HepG2 (cell line): ENCODE data around the gene REPIN1. TPM values are rescaled to one million over a fixed set of nuclear protein-coding genes. Genes with fewer than 3 reads are reported as not detected.

Source experiments
- ATAC-seq: fragments of 200-7000 bp; cut with Tn5 transposase; 3 replicates; pipeline ENCODE4 v1.9.1; 2020; ENCODE audit warnings: mild to moderate bottlenecking, moderate library complexity
- BruUV-seq: library from RNA; stranded (reverse); fragments of 400-500 nt; replicated peaks from 2 replicates; lab custom pipeline; 2021; lab: Mats Ljungman, UMichigan
- CTCF ChIA-PET: fragments of 300-600 bp; formaldehyde crosslinking; extraction: SDS; loops from one replicate; lab custom pipeline; 2021; ENCODE audit warnings: low total read pairs, inconsistent platforms, low intra/inter-chr PET ratio; lab: Yijun Ruan, JAX
- POLR2A ChIA-PET: fragments of 350-600 bp; sonication (Branson Sonifier 250); formaldehyde crosslinking; loops from one replicate; lab custom pipeline; 2020; ENCODE audit warnings: antibody characterized with exemption, inconsistent platforms; lab: Yijun Ruan, JAX
- DNase-seq: peaks from one replicate; pipeline ENCODE4 v3.0.0-alpha.2; 2015; ENCODE audit warnings: low spot score
- FAIRE-seq: peaks from 3 replicates; lab custom pipeline; 2011; peaks lifted over from hg19 to GRCh38; lab: Jason Lieb, UNC
- H2AFZ ChIP-seq: one replicate; pipeline ENCODE4 v1.6.1; 2011; ENCODE audit warnings: low read length, inconsistent platforms
- H3K27ac ChIP-seq: fragments of 300-600 bp; 3 replicates; pipeline ENCODE4 v1.8.0; 2011; ENCODE audit warnings: mixed run types, mild to moderate bottlenecking, mixed read lengths, low read length, inconsistent platforms; ENCODE audit not compliant: insufficient read depth; ENCODE audit errors: extremely low read length
- H3K27me3 ChIP-seq, 2 experiments: fragments of 200-600 bp in 1 of 2; 2 replicates in 1 of 2; 3 replicates in 1 of 2; pipeline versions ENCODE4 v1.6.0 to v1.8.0; 2011; ENCODE audit warnings: low read length in 2 of 2, mild to moderate bottlenecking in 2 of 2, moderate library complexity in 2 of 2, inconsistent platforms in 1 of 2; ENCODE audit not compliant: insufficient read depth in 2 of 2, control insufficient read depth in 1 of 2
- H3K36me3 ChIP-seq, 2 experiments: fragments of 200-600 bp in 1 of 2; replicated peaks in 1 of 2; 2 replicates in 1 of 2; 3 replicates in 1 of 2; pipeline versions ENCODE4 v1.5.1 to v1.8.0; 2011; ENCODE audit warnings: low read length in 2 of 2, inconsistent platforms in 1 of 2; ENCODE audit not compliant: insufficient read depth in 2 of 2, control insufficient read depth in 1 of 2
- H3K4me1 ChIP-seq: 2 replicates; pipeline ENCODE4 v1.5.1; 2012; ENCODE audit warnings: low read length, inconsistent platforms; ENCODE audit not compliant: insufficient read depth
- H3K4me2 ChIP-seq: 2 replicates; pipeline ENCODE4 v1.6.0; 2011; ENCODE audit warnings: low read depth, low read length, inconsistent platforms
- H3K4me3 ChIP-seq, 3 experiments: fragments of 200-600 bp in 1 of 3; sonication (generic), shearing (Covaris generic) in 1 of 3; replicated peaks in 1 of 3; 2 replicates each; pipeline ENCODE4 v1.5.1; 2011 to 2016; ENCODE audit warnings: low read length in 3 of 3, inconsistent platforms in 2 of 3, low read depth in 2 of 3, mild to moderate bottlenecking in 2 of 3, control low read depth in 1 of 3, mixed read lengths in 1 of 3; ENCODE audit not compliant: insufficient read depth in 1 of 3
- H3K79me2 ChIP-seq: one replicate; pipeline ENCODE4 v1.6.1; 2011; ENCODE audit warnings: low read length, inconsistent platforms; ENCODE audit not compliant: insufficient read depth
- H3K9ac ChIP-seq: 2 replicates; pipeline ENCODE4 v1.6.0; 2011; ENCODE audit warnings: mild to moderate bottlenecking, low read depth, low read length, inconsistent platforms; ENCODE audit not compliant: insufficient read depth
- H3K9me3 ChIP-seq: 2 replicates; pipeline ENCODE4 v1.5.1; 2012; ENCODE audit warnings: mild to moderate bottlenecking, low read length
- H4K20me1 ChIP-seq: 2 replicates; pipeline ENCODE4 v1.6.0; 2011; ENCODE audit warnings: inconsistent platforms, mild to moderate bottlenecking, low read length, moderate library complexity; ENCODE audit not compliant: insufficient read depth
- HHEX ChIP-seq: IDR thresholded peaks from 2 replicates; pipeline ENCODE4 v1.6.1; 2016; ENCODE audit warnings: control low read depth
- HMG20B ChIP-seq: conservative IDR thresholded peaks from 2 replicates; pipeline ENCODE4 v1.6.1; 2016; ENCODE audit warnings: missing genetic modification reagents, missing compliant biosample characterization
- HOXA3 ChIP-seq: sonication (generic); formaldehyde crosslinking; IDR thresholded peaks from 2 replicates; pipeline ENCODE4 v1.5.0; 2020; ENCODE audit warnings: missing genetic modification reagents
- RAD21 ChIP-seq: fragments of 450-650 bp; formaldehyde crosslinking; IDR thresholded peaks from 2 replicates; pipeline ENCODE4 v1.5.0; 2020; ENCODE audit warnings: mild to moderate bottlenecking
- RARA ChIP-seq: IDR thresholded peaks from 2 replicates; pipeline ENCODE4 v1.6.1; 2016; ENCODE audit warnings: missing genetic modification reagents, missing compliant biosample characterization
- SUZ12 ChIP-seq: fragments of 150-350 bp; IDR thresholded peaks from 2 replicates; pipeline ENCODE4 v1.6.1; 2014; ENCODE audit warnings: low read depth, low read length
- TARDBP ChIP-seq: sonication (generic); formaldehyde crosslinking; IDR thresholded peaks from 2 replicates; pipeline ENCODE4 v1.8.0; 2022; ENCODE audit warnings: mild to moderate bottlenecking, missing genetic modification reagents
- ZFYVE20 ChIP-seq: sonication (generic); formaldehyde crosslinking; IDR thresholded peaks from 2 replicates; pipeline ENCODE4 v1.8.0; 2023; ENCODE audit warnings: low read depth, mild to moderate bottlenecking, moderate library complexity, missing genetic modification reagents, borderline replicate concordance
- ZNF460 ChIP-seq: sonication (generic); formaldehyde crosslinking; IDR thresholded peaks from 2 replicates; pipeline ENCODE4 v1.5.1; 2020; ENCODE audit warnings: missing genetic modification reagents, mild to moderate bottlenecking, borderline replicate concordance
- WGBS: methylation state at CpG from one replicate; pipeline ENCODE4 v1.1.6; 2017; ENCODE audit warnings: low lambda C conversion rate; 5-methylcytosine and 5-hydroxymethylcytosine counted together
- in situ Hi-C: cut with HindIII; loops from 2 replicates; pipeline ENCODE4 v1.10.0; 2017; ENCODE audit warnings: low pct_unique_long_range_greater_than_20kb; ENCODE audit not compliant: extremely low pct_ligation_motif_present
- intact Hi-C: fragments of 100-400 bp; cut with micrococcal nuclease; formaldehyde crosslinking; loops from one replicate; pipeline ENCODE4 v1.10.0; 2022; ENCODE audit not compliant: unreplicated experiment
- polyA plus RNA-seq, 8 experiments: library from polyadenylated mRNA; depleted of rRNA in 3 of 8; stranded (reverse) in 7 of 8; unstranded in 1 of 8; fragments of >200 nt; fragmentation: Illumina TruSeq in 4 of 8; extraction: Trizol in 4 of 8; gene quantifications; 2 replicates each; pipeline versions ENCODE4 v1.2.1 to v1.2.3, GENCODE V29; 2011 to 2016; ENCODE audit warnings: low read depth in 4 of 8, missing spikeins in 1 of 8, mixed read lengths in 1 of 8; ENCODE audit not compliant: insufficient read depth in 1 of 8
- total RNA-seq, 5 experiments: library from RNA; depleted of rRNA; stranded (reverse); fragments of >200 nt; fragmentation: Illumina TruSeq; extraction: Trizol; gene quantifications; 2 replicates each; pipeline ENCODE4 v1.2.3, GENCODE V29; 2016; ENCODE audit warnings: low read depth in 1 of 5
- TF ChIP-seq, protein P1 (sequence below): sonication (generic); formaldehyde crosslinking; IDR thresholded peaks from 2 replicates; pipeline ENCODE4 v1.5.0; 2020; ENCODE audit warnings: mild to moderate bottlenecking, missing genetic modification reagents, borderline replicate concordance

Gene REPIN1
- total and polyA plus RNA-seq, 2 of the 13 experiments (the other 11 are each of a cell fraction or from before 2014, with no cell fraction given) = 69.9 to 108 TPM

DNA sequence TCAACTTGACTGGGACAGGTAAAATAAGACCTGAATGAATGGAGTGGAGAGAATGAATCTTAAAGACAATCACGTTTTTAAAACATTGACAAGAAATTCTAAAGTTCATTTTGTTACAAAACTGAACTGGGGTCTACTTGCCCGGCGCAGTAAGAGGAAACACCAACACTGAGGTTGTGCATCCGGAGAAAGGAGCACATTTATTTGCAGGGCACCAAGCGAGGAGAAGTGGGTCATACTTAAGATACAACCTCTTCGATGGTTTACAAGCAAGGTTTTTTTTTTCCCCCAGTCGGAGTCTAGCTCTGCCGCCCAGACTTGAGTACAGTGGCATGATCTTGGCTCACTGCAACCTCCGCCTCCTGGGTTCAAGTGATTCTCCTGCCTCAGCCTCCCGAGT is 3.4 kb upstream of the REPIN1 start:
- DNase-seq = no peak
- no peak for FAIRE-seq
- no peaks in the 10 kb centered on the region for H3K9me3 ChIP-seq
- H3K9ac ChIP-seq = no peak overlapping the region
- H2AFZ ChIP-seq = no peak overlapping the region
- no peaks in the 10 kb centered on the region for H3K27me3 ChIP-seq
- H3K36me3 ChIP-seq = no peaks in the 10 kb centered on the region
- POLR2A ChIA-PET = interaction anchor here (1.2 to 6.8 kb wide), 4 partner anchors 10 to 23 kb away, joined by 4 to 141 read pairs (median 6); no protein-coding TSS in a partner anchor
- WGBS = 90% methylated on average over 10 of the region's 10 CpGs
- in situ Hi-C loops = no loop called here
- CTCF ChIA-PET = no interaction called here
- no peak for TF ChIP-seq RARA (CRISPR knock-in tag)
- TF ChIP-seq, all 625 proteins: peak for 0
- Histone ChIP-seq H3K4me1 (peaks cover 36% of the 10 kb centered on the region), H3K4me3 (no peak overlapping the region), H3K79me2 (peaks cover 13% of the 10 kb centered on the region), H3K27ac (no peak overlapping the region), H4K20me1 (peaks cover 7% of the 10 kb centered on the region; the same call in 1 of the 2 replicates), H3K4me2 (no peak overlapping the region)
- BruUV-seq = no TSS peak
- ATAC-seq = no peak
- intact Hi-C loops = no loop called here

DNA sequence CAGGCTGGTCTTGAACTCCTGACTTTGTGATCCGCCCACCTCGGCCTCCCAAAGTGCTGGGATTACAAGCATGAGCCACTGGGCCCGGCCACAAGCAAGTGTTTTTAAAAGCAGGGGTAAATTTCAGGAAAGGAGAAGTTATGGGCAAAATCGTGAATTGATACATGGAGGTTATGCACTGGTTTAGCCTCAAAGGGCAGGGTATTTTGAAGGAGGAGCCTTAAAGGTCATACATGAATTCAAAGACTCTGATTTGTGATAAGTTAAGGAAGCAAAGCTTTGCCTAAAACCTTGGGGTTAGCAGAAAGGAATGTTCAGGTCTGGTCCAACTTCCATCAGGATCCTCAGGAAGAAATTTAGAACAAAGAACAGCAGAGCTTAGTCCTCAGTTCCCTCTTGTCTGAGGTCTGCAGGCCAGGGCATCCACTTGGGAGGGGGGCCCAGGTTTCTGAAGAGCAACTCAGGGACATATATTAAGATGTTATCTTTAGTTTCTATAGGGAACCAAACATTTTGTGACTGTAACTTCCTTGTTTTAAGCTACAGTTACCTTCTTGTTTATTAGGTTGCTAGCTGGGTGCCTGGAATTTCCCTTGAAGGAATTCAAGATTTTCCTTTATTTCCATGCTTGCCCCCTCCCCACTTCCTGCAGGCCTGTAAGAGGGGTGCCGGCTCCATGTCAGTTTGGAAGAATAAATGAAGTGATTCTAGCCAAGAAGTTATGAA is 2.8 kb upstream of the REPIN1 start:
- no peak for FAIRE-seq
- H3K27ac ChIP-seq = no peak overlapping the region
- H3K4me2 ChIP-seq = no peak overlapping the region
- in situ Hi-C loops = no loop called here
- peaks cover 0 to 3% of the 10 kb centered on the region in 2 experiments; a peak in 1 of 5 replicates for H3K36me3 ChIP-seq
- H3K9ac ChIP-seq = no peak overlapping the region
- WGBS = 80% methylated on average over 5 of the region's 5 CpGs
- H2AFZ ChIP-seq = no peak overlapping the region
- no peak for ATAC-seq
- ChIA-PET CTCF (no interaction called here), POLR2A (interaction anchor here (1.2 to 6.8 kb wide), 4 partner anchors 11 to 23 kb away, joined by 4 to 141 read pairs (median 6); no protein-coding TSS in a partner anchor)
- no peaks in the 10 kb centered on the region for H3K27me3 ChIP-seq
- no TSS peak for BruUV-seq
- H3K9me3 ChIP-seq = no peaks in the 10 kb centered on the region
- peaks cover 20% of the 10 kb centered on the region for H3K79me2 ChIP-seq
- DNase-seq = no peak
- H3K4me1 ChIP-seq = peaks cover 38% of the 10 kb centered on the region
- no peak overlapping the region for H3K4me3 ChIP-seq
- peaks cover 8% of the 10 kb centered on the region; the same call in 1 of the 2 replicates for H4K20me1 ChIP-seq
- intact Hi-C loops = no loop called here
- TF ChIP-seq ZNF460 (CRISPR knock-in tag) (no peak), ZFYVE20 (CRISPR knock-in tag) (no peak), HMG20B (CRISPR knock-in tag) (no peak), TARDBP (CRISPR knock-in tag) (no peak), HHEX (CRISPR knock-in tag) (no peak), HOXA3 (CRISPR knock-in tag) (no peak), SUZ12 (no peak), RAD21 (CRISPR knock-in tag) (no peak)
- TF ChIP-seq, protein P1, sequence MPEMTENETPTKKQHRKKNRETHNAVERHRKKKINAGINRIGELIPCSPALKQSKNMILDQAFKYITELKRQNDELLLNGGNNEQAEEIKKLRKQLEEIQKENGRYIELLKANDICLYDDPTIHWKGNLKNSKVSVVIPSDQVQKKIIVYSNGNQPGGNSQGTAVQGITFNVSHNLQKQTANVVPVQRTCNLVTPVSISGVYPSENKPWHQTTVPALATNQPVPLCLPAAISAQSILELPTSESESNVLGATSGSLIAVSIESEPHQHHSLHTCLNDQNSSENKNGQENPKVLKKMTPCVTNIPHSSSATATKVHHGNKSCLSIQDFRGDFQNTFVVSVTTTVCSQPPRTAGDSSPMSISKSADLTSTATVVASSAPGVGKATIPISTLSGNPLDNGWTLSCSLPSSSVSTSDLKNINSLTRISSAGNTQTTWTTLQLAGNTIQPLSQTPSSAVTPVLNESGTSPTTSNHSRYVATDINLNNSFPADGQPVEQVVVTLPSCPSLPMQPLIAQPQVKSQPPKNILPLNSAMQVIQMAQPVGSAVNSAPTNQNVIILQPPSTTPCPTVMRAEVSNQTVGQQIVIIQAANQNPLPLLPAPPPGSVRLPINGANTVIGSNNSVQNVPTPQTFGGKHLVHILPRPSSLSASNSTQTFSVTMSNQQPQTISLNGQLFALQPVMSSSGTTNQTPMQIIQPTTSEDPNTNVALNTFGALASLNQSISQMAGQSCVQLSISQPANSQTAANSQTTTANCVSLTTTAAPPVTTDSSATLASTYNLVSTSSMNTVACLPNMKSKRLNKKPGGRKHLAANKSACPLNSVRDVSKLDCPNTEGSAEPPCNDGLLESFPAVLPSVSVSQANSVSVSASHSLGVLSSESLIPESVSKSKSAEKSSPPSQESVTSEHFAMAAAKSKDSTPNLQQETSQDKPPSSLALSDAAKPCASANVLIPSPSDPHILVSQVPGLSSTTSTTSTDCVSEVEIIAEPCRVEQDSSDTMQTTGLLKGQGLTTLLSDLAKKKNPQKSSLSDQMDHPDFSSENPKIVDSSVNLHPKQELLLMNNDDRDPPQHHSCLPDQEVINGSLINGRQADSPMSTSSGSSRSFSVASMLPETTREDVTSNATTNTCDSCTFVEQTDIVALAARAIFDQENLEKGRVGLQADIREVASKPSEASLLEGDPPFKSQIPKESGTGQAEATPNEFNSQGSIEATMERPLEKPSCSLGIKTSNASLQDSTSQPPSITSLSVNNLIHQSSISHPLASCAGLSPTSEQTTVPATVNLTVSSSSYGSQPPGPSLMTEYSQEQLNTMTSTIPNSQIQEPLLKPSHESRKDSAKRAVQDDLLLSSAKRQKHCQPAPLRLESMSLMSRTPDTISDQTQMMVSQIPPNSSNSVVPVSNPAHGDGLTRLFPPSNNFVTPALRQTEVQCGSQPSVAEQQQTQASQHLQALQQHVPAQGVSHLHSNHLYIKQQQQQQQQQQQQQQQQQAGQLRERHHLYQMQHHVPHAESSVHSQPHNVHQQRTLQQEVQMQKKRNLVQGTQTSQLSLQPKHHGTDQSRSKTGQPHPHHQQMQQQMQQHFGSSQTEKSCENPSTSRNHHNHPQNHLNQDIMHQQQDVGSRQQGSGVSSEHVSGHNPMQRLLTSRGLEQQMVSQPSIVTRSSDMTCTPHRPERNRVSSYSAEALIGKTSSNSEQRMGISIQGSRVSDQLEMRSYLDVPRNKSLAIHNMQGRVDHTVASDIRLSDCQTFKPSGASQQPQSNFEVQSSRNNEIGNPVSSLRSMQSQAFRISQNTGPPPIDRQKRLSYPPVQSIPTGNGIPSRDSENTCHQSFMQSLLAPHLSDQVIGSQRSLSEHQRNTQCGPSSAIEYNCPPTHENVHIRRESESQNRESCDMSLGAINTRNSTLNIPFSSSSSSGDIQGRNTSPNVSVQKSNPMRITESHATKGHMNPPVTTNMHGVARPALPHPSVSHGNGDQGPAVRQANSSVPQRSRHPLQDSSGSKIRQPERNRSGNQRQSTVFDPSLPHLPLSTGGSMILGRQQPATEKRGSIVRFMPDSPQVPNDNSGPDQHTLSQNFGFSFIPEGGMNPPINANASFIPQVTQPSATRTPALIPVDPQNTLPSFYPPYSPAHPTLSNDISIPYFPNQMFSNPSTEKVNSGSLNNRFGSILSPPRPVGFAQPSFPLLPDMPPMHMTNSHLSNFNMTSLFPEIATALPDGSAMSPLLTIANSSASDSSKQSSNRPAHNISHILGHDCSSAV (CRISPR knock-in tag) = no peak
